Fibroblast of lung (primary cell): ENCODE measurements around the gene GP5.

Experiments used
- CTCF ChIP-seq, 2 donors: IDR thresholded peaks in 1 of 2; conservative IDR thresholded peaks in 1 of 2; 1 replicate in 1 of 2; 2 replicates in 1 of 2; pipeline ENCODE4 v1.5.1; 2011 to 2012; ENCODE audit warnings: low read length in 2 of 2, control low read depth in 1 of 2, inconsistent platforms in 1 of 2, low read depth in 1 of 2, mild to moderate bottlenecking in 1 of 2
- EZH2 ChIP-seq: IDR thresholded peaks from 2 replicates; pipeline ENCODE4 v1.5.1; 2012; ENCODE audit warnings: low read length, control low read depth, mild to moderate bottlenecking; ENCODE audit errors: missing control alignments

DNA sequence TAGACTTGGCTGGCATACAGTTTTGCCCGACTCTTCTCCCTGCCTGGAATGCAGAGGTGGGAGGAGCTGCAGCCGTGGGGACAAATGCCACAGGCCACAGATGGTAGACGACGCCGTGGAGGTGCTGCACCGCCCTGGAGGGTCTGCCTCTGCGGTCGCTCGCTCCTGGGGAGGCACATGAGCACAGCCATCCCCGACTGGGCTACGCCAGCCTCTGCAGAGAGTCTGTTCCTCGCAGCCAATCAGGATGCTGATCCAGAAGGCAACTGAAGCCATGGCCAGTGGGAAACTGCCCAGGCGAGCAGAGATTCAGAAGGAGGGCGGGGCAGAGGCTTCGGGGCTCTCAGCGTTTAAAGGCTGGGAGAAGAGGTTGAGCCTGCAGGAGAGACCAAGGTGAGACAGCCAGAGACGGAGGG is 17.6 kb downstream of the GP5 start:
- TF ChIP-seq CTCF (conservative IDR thresholded peaks at IDR 0.05 in 1 of 2, IDR thresholded peaks at IDR 0.05 in 1 of 2; ENCODE audit: low read depth in 1 of 2, low read length in 2 of 2) (no peak), EZH2 (no peak)
